Neural cell (in vitro differentiated cells): ENCODE measurements around the gene EDIL3. TPM values are rescaled to one million over a fixed set of nuclear protein-coding genes. Genes with fewer than 3 reads are reported as not detected.

Experiments
- H2AFZ ChIP-seq: fragments of 200-600, 300-800 bp; sonication (generic), shearing (Covaris generic); 2 replicates; pipeline ENCODE4 v1.6.0; 2014; ENCODE audit warnings: low read depth, mild to moderate bottlenecking, antibody characterized with exemption, low read length, moderate library complexity
- H3F3A ChIP-seq: fragments of 200-600 bp; shearing (Covaris generic); 2 replicates; pipeline ENCODE4 v1.6.1; 2016; ENCODE audit warnings: mild to moderate bottlenecking, moderate library complexity, mixed read lengths, antibody characterized with exemption, low read length; ENCODE audit not compliant: insufficient read depth, poor library complexity, severe bottlenecking
- H3K27ac ChIP-seq: fragments of 200-600, 300-800 bp; sonication (generic), shearing (Covaris generic); 2 replicates; pipeline ENCODE4 v1.5.1; 2014; ENCODE audit warnings: mild to moderate bottlenecking, low read length, moderate library complexity
- H3K27me3 ChIP-seq: fragments of 300-800, 200-600 bp; sonication (generic), shearing (Covaris generic); 2 replicates; pipeline ENCODE4 v1.6.0; 2014; ENCODE audit warnings: mild to moderate bottlenecking, low read depth, low read length, moderate library complexity; ENCODE audit not compliant: insufficient read depth
- H3K36me3 ChIP-seq: fragments of 300-800, 200-600 bp; sonication (generic), shearing (Covaris generic); 2 replicates; pipeline ENCODE4 v1.5.1; 2014; ENCODE audit warnings: mild to moderate bottlenecking, antibody characterized with exemption, low read length, moderate library complexity; ENCODE audit not compliant: insufficient read depth
- H3K4me2 ChIP-seq: fragments of 300-800, 200-600 bp; sonication (generic), shearing (Covaris generic); 2 replicates; pipeline ENCODE4 v1.6.0; 2014; ENCODE audit warnings: mild to moderate bottlenecking, low read length
- H3K4me3 ChIP-seq: fragments of 300-800, 200-600 bp; sonication (generic), shearing (Covaris generic); 2 replicates; pipeline ENCODE4 v1.5.1; 2014; ENCODE audit warnings: mild to moderate bottlenecking, low read length, moderate library complexity
- H3K79me2 ChIP-seq: fragments of 200-600 bp; shearing (Covaris generic); replicated peaks from 2 replicates; pipeline ENCODE4 v1.6.0; 2014; ENCODE audit warnings: mild to moderate bottlenecking, low read length, moderate library complexity; ENCODE audit not compliant: insufficient read depth
- H3K9ac ChIP-seq: fragments of 300-800, 200-600 bp; sonication (generic), shearing (Covaris generic); 2 replicates; pipeline ENCODE4 v1.6.1; 2016; ENCODE audit warnings: mild to moderate bottlenecking, low read length, mixed read lengths
- H3K9me2 ChIP-seq: fragments of 200-600 bp; shearing (Covaris generic); 2 replicates; pipeline ENCODE4 v1.6.1; 2016; ENCODE audit warnings: mild to moderate bottlenecking, low read length, mixed read lengths; ENCODE audit not compliant: insufficient read depth
- H3K9me3 ChIP-seq: fragments of 200-600, 300-800 bp; sonication (generic), shearing (Covaris generic); 2 replicates; pipeline ENCODE4 v1.6.1; 2016; ENCODE audit warnings: mild to moderate bottlenecking, mixed run types, low read length, moderate library complexity, mixed read lengths
- H4K20me1 ChIP-seq: fragments of 200-600 bp; shearing (Covaris generic); 2 replicates; pipeline ENCODE4 v1.6.1; 2016; ENCODE audit warnings: mild to moderate bottlenecking, mixed run types; ENCODE audit not compliant: insufficient read depth
- CTCF ChIP-seq: fragments of 450-650 bp; IDR thresholded peaks from 2 replicates; pipeline ENCODE4 v1.5.1; 2014; ENCODE audit warnings: antibody characterized with exemption, mild to moderate bottlenecking, moderate library complexity; ENCODE audit not compliant: poor library complexity, severe bottlenecking
- EP300 ChIP-seq: fragments of 450-650 bp; conservative IDR thresholded peaks from 2 replicates; pipeline ENCODE4 v1.6.1; 2014; ENCODE audit warnings: antibody characterized with exemption, mild to moderate bottlenecking, moderate library complexity; ENCODE audit not compliant: poor library complexity, severe bottlenecking
- EZH2 ChIP-seq: fragments of 200-600, 300-800 bp; shearing (Covaris generic), sonication (generic); IDR thresholded peaks from 2 replicates; pipeline ENCODE4 v1.6.1; 2014; ENCODE audit warnings: antibody characterized with exemption, low read length, borderline replicate concordance, mild to moderate bottlenecking; ENCODE audit not compliant: insufficient read depth, poor library complexity, severe bottlenecking
- MXI1 ChIP-seq: fragments of 450-650 bp; conservative IDR thresholded peaks from 2 replicates; pipeline ENCODE4 v1.6.1; 2014; ENCODE audit warnings: antibody characterized with exemption, mild to moderate bottlenecking; ENCODE audit not compliant: poor library complexity, severe bottlenecking
- POLR2AphosphoS5 ChIP-seq: IDR thresholded peaks from 2 replicates; pipeline ENCODE4 v1.6.1; 2012
- RAD21 ChIP-seq: fragments of 450-650 bp; conservative IDR thresholded peaks from 2 replicates; pipeline ENCODE4 v1.6.1; 2014; ENCODE audit warnings: antibody characterized with exemption, mild to moderate bottlenecking, moderate library complexity
- SMC3 ChIP-seq: fragments of 450-650 bp; conservative IDR thresholded peaks from 2 replicates; pipeline ENCODE4 v1.6.1; 2014; ENCODE audit warnings: antibody characterized with exemption, mild to moderate bottlenecking, moderate library complexity; ENCODE audit not compliant: poor library complexity
- TAF1 ChIP-seq: IDR thresholded peaks from 2 replicates; pipeline ENCODE4 v1.6.1; 2012; ENCODE audit warnings: low read depth
- polyA plus RNA-seq: library from polyadenylated mRNA; depleted of rRNA; stranded (reverse); fragments of >200 nt; gene quantifications from 2 replicates; pipeline ENCODE4 v1.2.3, GENCODE V29; 2014
- TF ChIP-seq, protein P1 (sequence below): IDR thresholded peaks from 2 replicates; pipeline ENCODE4 v1.6.1; 2012; ENCODE audit warnings: borderline replicate concordance

EDIL3 gene
- polyA plus RNA-seq, 1 donor from 2014 or later: 6.1 TPM

DNA sequence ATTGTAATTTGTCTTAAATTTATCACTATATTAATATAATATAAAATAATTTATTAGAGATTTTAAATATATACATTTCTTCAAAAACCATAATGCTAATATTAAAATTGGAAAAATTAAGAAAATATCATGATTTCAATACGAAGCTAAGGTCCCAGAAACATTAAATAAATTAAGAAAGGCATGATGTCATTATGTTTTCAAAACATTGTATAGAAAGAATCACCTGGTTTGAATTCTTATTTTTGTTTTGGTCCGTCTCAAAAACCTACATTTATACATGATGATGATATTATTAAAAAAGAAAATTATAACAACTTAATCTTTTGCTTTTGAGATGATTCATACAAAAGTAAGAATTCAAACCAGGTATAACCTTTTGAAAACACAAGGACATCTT, 8.2 kb upstream of the EDIL3 start:
- no peaks in the 10 kb centered on the region for H3K9me3 ChIP-seq
- H4K20me1 ChIP-seq: no peaks in the 10 kb centered on the region
- H3K4me3 ChIP-seq: no peak overlapping the region
- H3F3A ChIP-seq: no peaks in the 10 kb centered on the region
- no peak overlapping the region for H3K4me2 ChIP-seq
- no peaks in the 10 kb centered on the region for H3K27me3 ChIP-seq
- no peaks in the 10 kb centered on the region for H3K36me3 ChIP-seq
- H3K79me2 ChIP-seq: no peaks in the 10 kb centered on the region
- H3K9ac ChIP-seq: no peak overlapping the region
- no peak overlapping the region for H3K27ac ChIP-seq
- TF ChIP-seq POLR2AphosphoS5: no peak
- TF ChIP-seq CTCF: no peak
- TF ChIP-seq, protein P1, sequence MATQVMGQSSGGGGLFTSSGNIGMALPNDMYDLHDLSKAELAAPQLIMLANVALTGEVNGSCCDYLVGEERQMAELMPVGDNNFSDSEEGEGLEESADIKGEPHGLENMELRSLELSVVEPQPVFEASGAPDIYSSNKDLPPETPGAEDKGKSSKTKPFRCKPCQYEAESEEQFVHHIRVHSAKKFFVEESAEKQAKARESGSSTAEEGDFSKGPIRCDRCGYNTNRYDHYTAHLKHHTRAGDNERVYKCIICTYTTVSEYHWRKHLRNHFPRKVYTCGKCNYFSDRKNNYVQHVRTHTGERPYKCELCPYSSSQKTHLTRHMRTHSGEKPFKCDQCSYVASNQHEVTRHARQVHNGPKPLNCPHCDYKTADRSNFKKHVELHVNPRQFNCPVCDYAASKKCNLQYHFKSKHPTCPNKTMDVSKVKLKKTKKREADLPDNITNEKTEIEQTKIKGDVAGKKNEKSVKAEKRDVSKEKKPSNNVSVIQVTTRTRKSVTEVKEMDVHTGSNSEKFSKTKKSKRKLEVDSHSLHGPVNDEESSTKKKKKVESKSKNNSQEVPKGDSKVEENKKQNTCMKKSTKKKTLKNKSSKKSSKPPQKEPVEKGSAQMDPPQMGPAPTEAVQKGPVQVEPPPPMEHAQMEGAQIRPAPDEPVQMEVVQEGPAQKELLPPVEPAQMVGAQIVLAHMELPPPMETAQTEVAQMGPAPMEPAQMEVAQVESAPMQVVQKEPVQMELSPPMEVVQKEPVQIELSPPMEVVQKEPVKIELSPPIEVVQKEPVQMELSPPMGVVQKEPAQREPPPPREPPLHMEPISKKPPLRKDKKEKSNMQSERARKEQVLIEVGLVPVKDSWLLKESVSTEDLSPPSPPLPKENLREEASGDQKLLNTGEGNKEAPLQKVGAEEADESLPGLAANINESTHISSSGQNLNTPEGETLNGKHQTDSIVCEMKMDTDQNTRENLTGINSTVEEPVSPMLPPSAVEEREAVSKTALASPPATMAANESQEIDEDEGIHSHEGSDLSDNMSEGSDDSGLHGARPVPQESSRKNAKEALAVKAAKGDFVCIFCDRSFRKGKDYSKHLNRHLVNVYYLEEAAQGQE: no peak
- no peak for TF ChIP-seq MXI1
- TF ChIP-seq EZH2: no peak
- TF ChIP-seq TAF1: no peak
- TF ChIP-seq RAD21: no peak
- TF ChIP-seq SMC3: no peak
- TF ChIP-seq EP300: no peak
- no peaks in the 10 kb centered on the region for H3K9me2 ChIP-seq
- no peak overlapping the region for H2AFZ ChIP-seq

DNA sequence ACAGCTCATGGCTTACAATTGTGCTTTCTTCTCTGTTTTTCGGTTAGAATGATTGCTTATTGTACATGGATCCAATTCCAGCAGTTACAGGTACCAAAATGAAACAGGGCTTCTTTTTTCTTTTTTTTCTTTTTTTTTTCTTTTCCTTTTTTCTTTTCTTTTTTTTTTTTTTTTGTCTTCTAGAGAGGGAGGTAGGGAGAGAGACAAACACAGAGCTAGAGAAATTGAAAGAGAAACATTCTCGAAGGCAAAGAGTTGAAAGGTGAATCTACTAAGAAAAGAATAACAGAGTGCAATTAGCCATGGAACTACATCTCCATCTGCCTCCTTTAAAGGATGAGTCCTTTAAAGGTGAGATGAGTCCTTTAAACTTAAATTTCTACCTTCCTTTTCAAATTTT, 1.0 kb upstream of the EDIL3 start:
- Histone ChIP-seq H4K20me1 (no peaks in the 10 kb centered on the region), H3K4me2 (no peak overlapping the region), H2AFZ (no peak overlapping the region), H3K79me2 (no peaks in the 10 kb centered on the region), H3F3A (no peaks in the 10 kb centered on the region), H3K9ac (no peak overlapping the region), H3K4me3 (no peak overlapping the region), H3K9me3 (no peaks in the 10 kb centered on the region), H3K9me2 (no peaks in the 10 kb centered on the region), H3K27ac (no peak overlapping the region), H3K27me3 (peaks cover 63% of the 10 kb centered on the region), H3K36me3 (no peaks in the 10 kb centered on the region)
- no peak for TF ChIP-seq TAF1
- TF ChIP-seq POLR2AphosphoS5: no peak
- no peak for TF ChIP-seq RAD21
- TF ChIP-seq CTCF: no peak
- no peak for TF ChIP-seq MXI1
- TF ChIP-seq EZH2: no peak
- TF ChIP-seq, protein P1: no peak
- no peak for TF ChIP-seq EP300
- TF ChIP-seq SMC3: no peak
